K562 (cell line): Measurements from ENCODE around the gene ARMC8. TPM values are rescaled to one million over a fixed set of nuclear protein-coding genes. Genes with fewer than 3 reads are reported as not detected.
A peak's percentile ranks its signal among the peaks of the same experiment; 100 is the strongest.

Experiments used
- ADNP ChIP-seq: fragments of 200-800 bp; sonication (Bioruptor generic); IDR thresholded peaks from 2 replicates; pipeline ENCODE4 v1.6.1; 2016; ENCODE audit warnings: missing genetic modification characterization, missing compliant biosample characterization
- ARNT ChIP-seq, 2 experiments: fragments of 450-650 bp; IDR thresholded peaks; 2 replicates each; pipeline ENCODE4 v1.6.1; 2016; ENCODE audit warnings: mild to moderate bottlenecking in 1 of 2
- BRF2 ChIP-seq: IDR thresholded peaks from 3 replicates; pipeline ENCODE4 v1.6.1; 2011; ENCODE audit warnings: borderline replicate concordance, mild to moderate bottlenecking; ENCODE audit not compliant: insufficient read length, insufficient read depth
- EP400 ChIP-seq: fragments of 450-650 bp; IDR thresholded peaks from 2 replicates; pipeline ENCODE4 v1.6.1; 2017; ENCODE audit warnings: antibody characterized with exemption, mild to moderate bottlenecking, moderate library complexity
- FOXM1 ChIP-seq, 2 experiments: fragments of 450-650 bp in 1 of 2; sonication (generic) in 1 of 2; formaldehyde crosslinking in 1 of 2; IDR thresholded peaks; 2 replicates each; pipeline versions ENCODE4 v1.6.1 to v1.9.0; 2017 to 2022; ENCODE audit warnings: low read depth in 2 of 2, mild to moderate bottlenecking in 2 of 2, missing genetic modification reagents in 1 of 2, moderate library complexity in 1 of 2
- HIVEP1 ChIP-seq: fragments of 250-450 bp; sonication (Bioruptor Pico); IDR thresholded peaks from 2 replicates; pipeline ENCODE4 v1.4.0; 2020; ENCODE audit warnings: mild to moderate bottlenecking
- HNRNPL ChIP-seq: fragments of 200-400 bp; formaldehyde crosslinking; IDR thresholded peaks from 2 replicates; pipeline ENCODE4 v1.6.1; 2017; ENCODE audit warnings: low read depth, mild to moderate bottlenecking, low read length
- KLF10 ChIP-seq: fragments of 250-450 bp; sonication (Bioruptor Pico); IDR thresholded peaks from 2 replicates; pipeline ENCODE4 v1.6.1; 2021; ENCODE audit warnings: matching md5 sums
- MEIS2 ChIP-seq: fragments of 450-650 bp; IDR thresholded peaks from 2 replicates; pipeline ENCODE4 v1.6.1; 2014; ENCODE audit warnings: mild to moderate bottlenecking; ENCODE audit not compliant: partially characterized antibody
- MIER1 ChIP-seq: fragments of 450-650 bp; IDR thresholded peaks from 2 replicates; pipeline ENCODE4 v1.6.1; 2016; ENCODE audit warnings: antibody characterized with exemption, mild to moderate bottlenecking, low read depth
- MITF ChIP-seq: IDR thresholded peaks from 2 replicates; pipeline ENCODE4 v1.6.1; 2014; ENCODE audit warnings: antibody characterized with exemption
- NCOA4 ChIP-seq: fragments of 450-650 bp; IDR thresholded peaks from 2 replicates; pipeline ENCODE4 v1.6.1; 2018; ENCODE audit warnings: mild to moderate bottlenecking; ENCODE audit not compliant: partially characterized antibody
- POLR2A ChIP-seq: fragments of 450-650 bp; conservative IDR thresholded peaks from 2 replicates; pipeline ENCODE4 v1.6.1; 2016
- RB1 ChIP-seq: fragments of 450-650 bp; IDR thresholded peaks from 2 replicates; pipeline ENCODE4 v1.6.1; 2017; ENCODE audit warnings: low read depth, mild to moderate bottlenecking
- RCOR1 ChIP-seq, 2 experiments: IDR thresholded peaks; 2 replicates each; pipeline ENCODE4 v1.6.1; 2012; ENCODE audit warnings: low read depth in 2 of 2, low read length in 2 of 2, borderline replicate concordance in 1 of 2, improper control_type of control experiment in 1 of 2
- SFPQ ChIP-seq: fragments of 200-400 bp; formaldehyde crosslinking; IDR thresholded peaks from 2 replicates; pipeline ENCODE4 v1.6.1; 2017; ENCODE audit warnings: mild to moderate bottlenecking, low read depth, low read length, moderate library complexity
- SNIP1 ChIP-seq: fragments of 450-650 bp; IDR thresholded peaks from 2 replicates; pipeline ENCODE4 v1.7.1; 2017; ENCODE audit warnings: low read depth, mild to moderate bottlenecking
- TFE3 ChIP-seq: fragments of 450-650 bp; formaldehyde crosslinking; IDR thresholded peaks from 2 replicates; pipeline ENCODE4 v1.4.0; 2020; ENCODE audit warnings: mild to moderate bottlenecking, mixed read lengths
- ZBED1 ChIP-seq: IDR thresholded peaks from 2 replicates; pipeline ENCODE4 v1.6.1; 2014
- ZNF133 ChIP-seq: fragments of 250-450 bp; sonication (Bioruptor Pico); IDR thresholded peaks from 2 replicates; pipeline ENCODE4 v1.4.0; 2020; ENCODE audit warnings: mild to moderate bottlenecking
- polyA plus RNA-seq, 8 experiments: library from polyadenylated mRNA; depleted of rRNA in 4 of 8; stranded (reverse) in 5 of 8; unstranded in 3 of 8; fragments of >200 nt; fragmentation: Nextera tagmentation in 2 of 8; fragmentation: Illumina TruSeq in 1 of 8; extraction: Ambion mirVana in 2 of 8; extraction: Trizol in 1 of 8; gene quantifications; 2 replicates each; pipeline versions ENCODE4 v1.2.1 to v1.2.3, GENCODE V29; 2011 to 2014; ENCODE audit warnings: inconsistent platforms in 1 of 8, missing spikeins in 1 of 8
- total RNA-seq, 7 experiments: library from RNA; depleted of rRNA in 6 of 7; stranded (reverse); fragments of >200 nt in 6 of 7; fragmentation: Illumina TruSeq in 2 of 7; extraction: Trizol in 2 of 7; gene quantifications; 2 replicates each; pipeline versions ENCODE4 v1.2.1 to v1.2.3, GENCODE V29; 2011 to 2021; ENCODE audit warnings: low replicate concordance in 1 of 7
- TF ChIP-seq, protein P1 (sequence below): fragments of 250-450 bp; sonication (Bioruptor Pico); IDR thresholded peaks from 2 replicates; pipeline ENCODE4 v1.8.0; 2022; ENCODE audit warnings: inconsistent platforms, mild to moderate bottlenecking, moderate library complexity, borderline replicate concordance
- TF ChIP-seq, protein P2 (sequence below): sonication (generic); formaldehyde crosslinking; IDR thresholded peaks from 2 replicates; pipeline ENCODE4 v1.9.0; 2022; ENCODE audit warnings: mild to moderate bottlenecking, missing genetic modification reagents

Gene ARMC8
- total and polyA plus RNA-seq, 9 of the 15 experiments (the other 6 are each of a cell fraction or from before 2014, with no cell fraction given): 22.4 to 76.1 (median 37.3) TPM

DNA sequence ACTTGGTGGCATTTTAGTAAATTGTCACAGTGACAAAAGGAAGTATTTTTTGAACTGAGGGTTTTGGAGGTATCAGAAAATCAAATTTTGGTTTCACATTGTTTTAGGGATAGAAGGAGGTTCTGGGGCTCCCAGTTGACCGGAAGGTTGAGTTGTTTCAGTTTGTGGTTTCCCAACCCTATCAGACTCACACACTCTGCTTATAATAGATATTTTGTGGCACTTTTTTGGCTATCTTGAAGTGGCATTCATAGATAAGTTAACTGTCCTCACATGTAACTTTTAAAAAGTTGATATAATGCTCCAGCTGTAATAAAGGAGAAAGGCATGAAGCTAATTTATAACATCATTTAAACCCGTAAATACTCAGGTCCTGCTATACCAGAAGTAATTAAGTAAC lies 12.8 kb downstream of the ARMC8 start (continued):
- TF ChIP-seq SFPQ (no peak), BRF2 (no peak), POLR2A (no peak), MITF (no peak), ZNF133 (CRISPR knock-in tag) (no peak), RCOR1 (IDR thresholded peaks at IDR 0.05; ENCODE audit: borderline replicate concordance in 1 of 2, low read depth in 2 of 2, low read length in 2 of 2) (peak; percentile 36 to 90; a peak in 2 of 4 replicates), ARNT (IDR thresholded peaks at IDR 0.05) (peak; percentile 28 to 65; a peak in 1 of 4 replicates), SNIP1 (no peak), HNRNPL (no peak), EP400 (no peak), NCOA4 (no peak), ADNP (tag) (no peak), ZBED1 (no peak), MIER1 (no peak), KLF10 (CRISPR knock-in tag) (no peak), TFE3 (no peak), HIVEP1 (CRISPR knock-in tag) (no peak), FOXM1 (IDR thresholded peaks at IDR 0.05; ENCODE audit: low read depth) (peak; percentile 89), FOXM1 (CRISPR knock-in tag; IDR thresholded peaks at IDR 0.05; ENCODE audit: low read depth) (no peak), MEIS2 (peak; percentile 70), RB1 (no peak)
- TF ChIP-seq, protein P1, sequence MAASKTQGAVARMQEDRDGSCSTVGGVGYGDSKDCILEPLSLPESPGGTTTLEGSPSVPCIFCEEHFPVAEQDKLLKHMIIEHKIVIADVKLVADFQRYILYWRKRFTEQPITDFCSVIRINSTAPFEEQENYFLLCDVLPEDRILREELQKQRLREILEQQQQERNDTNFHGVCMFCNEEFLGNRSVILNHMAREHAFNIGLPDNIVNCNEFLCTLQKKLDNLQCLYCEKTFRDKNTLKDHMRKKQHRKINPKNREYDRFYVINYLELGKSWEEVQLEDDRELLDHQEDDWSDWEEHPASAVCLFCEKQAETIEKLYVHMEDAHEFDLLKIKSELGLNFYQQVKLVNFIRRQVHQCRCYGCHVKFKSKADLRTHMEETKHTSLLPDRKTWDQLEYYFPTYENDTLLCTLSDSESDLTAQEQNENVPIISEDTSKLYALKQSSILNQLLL (CRISPR knock-in tag): no peak
- TF ChIP-seq, protein P2, sequence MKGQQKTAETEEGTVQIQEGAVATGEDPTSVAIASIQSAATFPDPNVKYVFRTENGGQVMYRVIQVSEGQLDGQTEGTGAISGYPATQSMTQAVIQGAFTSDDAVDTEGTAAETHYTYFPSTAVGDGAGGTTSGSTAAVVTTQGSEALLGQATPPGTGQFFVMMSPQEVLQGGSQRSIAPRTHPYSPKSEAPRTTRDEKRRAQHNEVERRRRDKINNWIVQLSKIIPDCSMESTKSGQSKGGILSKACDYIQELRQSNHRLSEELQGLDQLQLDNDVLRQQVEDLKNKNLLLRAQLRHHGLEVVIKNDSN (CRISPR knock-in tag): no peak
